ENCODE data around the gene GPR68. TPM values are rescaled to one million over a fixed set of nuclear protein-coding genes. Genes with fewer than 3 reads are reported as not detected.
A peak's percentile ranks its signal among the peaks of the same experiment; 100 is the strongest.

Gene GPR68
- total RNA-seq, 4 donors from 2014 or later: 0.13 to 0.73 (median 0.42) TPM; not detected in 1

GRCh38 chr14:91234791-91235114 lies 9.8 kb downstream of the GPR68 start:
- TF ChIP-seq CTCF (IDR thresholded peaks at IDR 0.05): no peak
- no peak for TF ChIP-seq POLR2A (IDR thresholded peaks at IDR 0.05)
- no peaks in the 10 kb centered on the region for H3K27me3 ChIP-seq
- H3K27ac ChIP-seq: no peak overlapping the region
- intact Hi-C loops (cut with DNase I): no loop called here
- peaks cover 0 to 13% of the 10 kb centered on the region in 2 donors for H3K4me1 ChIP-seq
- DNase-seq: no peak
- H3K4me3 ChIP-seq (replicated peaks in 1 of 3): no peak overlapping the region
- no peaks in the 10 kb centered on the region for H3K36me3 ChIP-seq
- 98% methylated on average over 13 to 16 of the region's 16 CpGs for WGBS, 2 donors
- H3K9me3 ChIP-seq: no peaks in the 10 kb centered on the region

- 87 to 96% methylated on average over 49 of the region's 63 CpGs for WGBS, 2 donors
- Histone ChIP-seq H3K27me3 (no peaks in the 10 kb centered on the region), H3K9me3 (no peaks in the 10 kb centered on the region), H3K36me3 (no peaks in the 10 kb centered on the region), H3K4me1 (peaks cover 0 to 13% of the 10 kb centered on the region in 2 donors), H3K27ac (no peak overlapping the region), H3K4me3 (replicated peaks in 1 of 3) (no peak overlapping the region)
- intact Hi-C loops (cut with DNase I): no loop called here
- no peak for TF ChIP-seq POLR2A (IDR thresholded peaks at IDR 0.05)
- TF ChIP-seq CTCF (IDR thresholded peaks at IDR 0.05): no peak
- no peak for DNase-seq
These were observed 10.3 kb downstream of the GPR68 start for GRCh38 chr14:91233936-91234790.

GRCh38 chr14:91232603-91233002 lies 11.9 kb downstream of the GPR68 start:
- H3K27ac ChIP-seq: no peak overlapping the region
- intact Hi-C loops (cut with DNase I): no loop called here

GRCh38 chr14:91232052-91232451 lies 12.5 kb downstream of the GPR68 start:
- H3K36me3 ChIP-seq: no peaks in the 10 kb centered on the region
- peaks cover 0 to 13% of the 10 kb centered on the region in 2 donors for H3K4me1 ChIP-seq
- no peak for DNase-seq
- H3K9me3 ChIP-seq: no peaks in the 10 kb centered on the region
- peak overlapping the region in 1 of 3 donors; percentile 5 for H3K27ac ChIP-seq
- intact Hi-C loops (cut with DNase I): no loop called here
- TF ChIP-seq CTCF (IDR thresholded peaks at IDR 0.05) (no peak), POLR2A (IDR thresholded peaks at IDR 0.05) (no peak)
- no peak overlapping the region for H3K4me3 ChIP-seq (replicated peaks in 1 of 3)
- no peaks in the 10 kb centered on the region for H3K27me3 ChIP-seq
- 50 to 60% methylated on average over 1 to 2 of the region's 2 CpGs for WGBS, 2 donors

More at GRCh38 chr14:91232603-91233002, 11.9 kb downstream of the GPR68 start:
- Histone ChIP-seq H3K36me3 (no peaks in the 10 kb centered on the region), H3K4me1 (peaks cover 0 to 13% of the 10 kb centered on the region in 2 donors), H3K9me3 (no peaks in the 10 kb centered on the region), H3K27me3 (no peaks in the 10 kb centered on the region), H3K4me3 (replicated peaks in 1 of 3) (no peak overlapping the region)
- no peak for DNase-seq
- 71 to 79% methylated on average over 2 of the region's 2 CpGs for WGBS, 2 donors
- TF ChIP-seq CTCF (IDR thresholded peaks at IDR 0.05) (no peak), POLR2A (IDR thresholded peaks at IDR 0.05) (no peak)

- Histone ChIP-seq H3K9me3 (no peaks in the 10 kb centered on the region), H3K27ac (peak overlapping the region in 1 of 3 donors; percentile 5), H3K36me3 (no peaks in the 10 kb centered on the region), H3K4me3 (replicated peaks in 1 of 3) (no peak overlapping the region), H3K4me1 (peaks cover 0 to 13% of the 10 kb centered on the region in 2 donors), H3K27me3 (no peaks in the 10 kb centered on the region)
- WGBS, 2 donors: 71 to 89% methylated on average over 3 of the region's 3 CpGs
- TF ChIP-seq POLR2A (IDR thresholded peaks at IDR 0.05) (no peak), CTCF (IDR thresholded peaks at IDR 0.05) (no peak)
- DNase-seq: no peak
- intact Hi-C loops (cut with DNase I): no loop called here
These were observed 13.1 kb downstream of the GPR68 start for GRCh38 chr14:91231446-91231845.
